Activated CD4-positive, alpha-beta T cell treated with anti-CD3 and anti-CD28 coated beads for 36 hours (primary cell): Measurements from ENCODE around the gene NGFR. TPM values are rescaled to one million over a fixed set of nuclear protein-coding genes. Genes with fewer than 3 reads are reported as not detected.

Experiments used
- ATAC-seq: fragments of 200-7000 bp; cut with Tn5 transposase; one replicate; pipeline ENCODE4 v1.10.0; 2021; ENCODE audit warnings: mild to moderate bottlenecking, moderate library complexity
- CTCF ChIA-PET: fragments of 350-600 bp; sonication (Branson Sonifier 250); formaldehyde crosslinking; loops from one replicate; lab custom pipeline; 2021; ENCODE audit warnings: antibody characterized with exemption; lab: Charles Lee
- POLR2A ChIA-PET: fragments of 350-600 bp; sonication (Branson Sonifier 250); formaldehyde crosslinking; loops from one replicate; lab custom pipeline; 2021; ENCODE audit warnings: antibody characterized with exemption, inconsistent platforms; lab: Charles Lee
- DNase-seq: peaks from one replicate; pipeline ENCODE4 v3.0.0-alpha.2; 2020
- H3K27ac Mint-ChIP-seq: one replicate; pipeline ENCODE4 v1.8.0; 2021; ENCODE audit warnings: mixed read lengths
- H3K27me3 Mint-ChIP-seq: one replicate; pipeline ENCODE4 v1.8.0; 2021; ENCODE audit warnings: mixed read lengths
- H3K36me3 Mint-ChIP-seq: one replicate; pipeline ENCODE4 v1.8.0; 2021; ENCODE audit warnings: low read depth, mixed read lengths
- H3K4me1 Mint-ChIP-seq: one replicate; pipeline ENCODE4 v1.8.0; 2021; ENCODE audit warnings: mixed read lengths
- H3K4me3 Mint-ChIP-seq: one replicate; pipeline ENCODE4 v1.8.0; 2021; ENCODE audit warnings: mild to moderate bottlenecking, moderate library complexity, mixed read lengths
- H3K9me3 Mint-ChIP-seq: one replicate; pipeline ENCODE4 v1.8.0; 2021; ENCODE audit warnings: low read depth, mixed read lengths
- intact Hi-C, 2 experiments: fragments of 100-400 bp; cut with DNase I in 1 of 2; cut with micrococcal nuclease in 1 of 2; formaldehyde crosslinking; loops; one replicate each; pipeline versions ENCODE4 v1.14.2 to v1.15.1; 2022 to 2024; cut with DNase I, micrococcal nuclease
- total RNA-seq, 2 experiments: library from RNA; stranded (reverse); gene quantifications; one replicate each; pipeline ENCODE4 v1.2.3, GENCODE V29; 2021

Gene NGFR
- total RNA-seq, 2 experiments from 2014 or later, result 0.21 to 0.46 TPM

DNA sequence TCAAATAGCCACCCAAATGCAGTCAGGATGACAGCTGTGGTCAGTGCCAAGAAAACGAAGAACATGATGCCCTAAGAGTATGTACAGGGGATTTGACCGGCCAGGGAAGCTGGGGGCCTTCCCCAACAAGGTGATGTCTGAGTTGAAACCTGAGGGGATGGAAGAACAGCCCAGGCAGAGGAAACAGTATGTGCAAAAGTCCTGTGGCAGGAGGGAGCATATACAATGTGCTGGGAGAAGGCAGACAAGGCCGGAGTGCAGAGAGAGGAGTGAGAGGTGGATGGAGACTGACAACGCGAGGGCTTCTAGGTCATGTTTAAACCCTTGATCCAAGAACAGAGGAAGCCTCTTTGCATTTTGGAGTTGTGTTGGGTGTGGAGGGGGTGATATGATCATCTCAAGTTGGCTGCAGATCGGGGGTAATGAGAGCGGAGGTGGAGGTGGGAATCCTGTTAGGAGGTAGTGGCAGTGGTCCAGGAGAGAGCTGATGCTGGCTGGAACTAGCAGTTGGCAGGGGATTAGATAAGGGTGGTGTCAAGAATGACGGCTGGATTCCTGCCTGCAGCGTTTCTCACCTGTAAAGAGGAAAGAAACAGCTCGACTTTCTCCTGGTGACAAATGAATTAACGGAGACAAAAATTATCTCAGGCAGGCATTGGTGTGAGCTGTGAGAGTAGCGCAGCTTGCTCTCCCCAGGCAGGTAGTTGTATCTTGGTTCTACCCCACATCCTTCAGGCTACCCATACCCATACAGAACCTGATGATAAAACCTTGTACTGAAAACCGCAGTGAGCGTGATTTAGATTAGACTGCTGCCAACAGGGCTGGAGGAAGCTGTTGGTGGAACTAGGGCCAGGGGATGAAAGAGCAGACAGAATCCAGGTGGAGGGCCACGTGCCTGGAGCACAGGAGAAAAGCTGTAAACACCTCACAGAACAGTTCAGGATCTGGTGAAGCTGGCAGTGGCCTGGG lies 37.2 kb upstream of the NGFR start:
- ATAC-seq (no peak), DNase-seq (no peak)
- Mint-ChIP-seq H3K9me3 (no peaks in the 10 kb centered on the region), H3K27ac (no peak overlapping the region), H3K4me1 (no peaks in the 10 kb centered on the region), H3K4me3 (no peak overlapping the region), H3K36me3 (no peaks in the 10 kb centered on the region), H3K27me3 (peaks cover 24% of the 10 kb centered on the region)
- intact Hi-C loops, result no loop called here
- ChIA-PET CTCF (no interaction called here), POLR2A (interaction anchor here (0.7 kb wide), 1 partner anchor 556 kb away, joined by 4 read pairs; no protein-coding TSS in a partner anchor)

DNA sequence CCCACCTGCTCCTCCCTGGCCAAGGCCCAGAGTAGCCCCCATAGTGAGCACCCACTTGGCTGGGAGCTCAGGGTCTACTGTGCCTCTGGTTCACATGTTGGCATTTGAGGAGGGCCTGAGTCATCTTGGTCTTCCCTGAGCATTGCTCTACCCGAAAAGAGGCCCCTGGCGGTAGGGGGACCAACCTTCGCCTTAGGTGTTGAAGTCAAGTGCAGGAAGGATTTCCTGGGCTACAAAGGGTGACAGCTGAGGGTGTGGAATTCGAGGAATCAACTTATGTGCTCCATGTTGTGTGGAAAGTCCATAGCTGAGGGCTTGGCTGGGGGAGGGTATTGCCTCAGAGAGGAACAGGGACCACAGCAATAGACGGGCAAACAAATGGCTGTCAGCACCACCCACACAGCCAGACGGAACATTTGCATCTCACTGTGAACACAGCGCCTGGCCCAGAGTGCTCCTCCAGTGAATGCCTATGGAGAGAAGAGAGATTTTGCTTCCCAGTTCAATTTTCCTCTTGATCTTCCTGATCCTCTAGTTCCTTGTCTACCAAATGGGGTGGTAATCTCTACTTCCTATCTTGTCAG lies 35.6 kb upstream of the NGFR start:
- intact Hi-C loops, result no loop called here
- no peak overlapping the region for H3K4me3 Mint-ChIP-seq
- peaks cover 36% of the 10 kb centered on the region for H3K27me3 Mint-ChIP-seq
- DNase-seq, result no peak
- no peaks in the 10 kb centered on the region for H3K4me1 Mint-ChIP-seq
- no peaks in the 10 kb centered on the region for H3K36me3 Mint-ChIP-seq
- CTCF ChIA-PET, result interaction anchor here (0.5 kb wide), 1 partner anchor 383 kb away, joined by 3 read pairs; no protein-coding TSS in a partner anchor
- H3K9me3 Mint-ChIP-seq, result peaks cover 4% of the 10 kb centered on the region
- ATAC-seq, result no peak
- POLR2A ChIA-PET, result no interaction called here
- H3K27ac Mint-ChIP-seq, result no peak overlapping the region

DNA sequence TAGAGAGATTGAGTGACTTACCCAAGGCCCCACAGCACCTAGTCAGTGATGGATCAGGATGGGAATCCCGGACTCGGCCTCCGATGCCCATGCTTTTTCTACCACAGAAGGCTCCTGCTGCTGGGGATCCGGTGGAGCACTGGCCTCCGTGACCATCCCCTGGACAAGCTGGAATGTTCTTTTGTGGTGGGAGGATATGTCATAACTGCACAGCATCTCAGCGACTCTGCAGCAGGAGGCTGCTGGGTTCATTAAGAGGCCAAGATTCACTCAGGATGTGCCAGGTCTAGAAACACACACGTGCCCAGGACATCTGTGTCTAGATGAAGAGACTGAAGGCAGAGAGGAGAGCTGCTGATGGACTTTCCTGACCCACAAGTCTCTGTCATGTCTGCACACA lies 34.7 kb upstream of the NGFR start:
- H3K9me3 Mint-ChIP-seq, result peaks cover 4% of the 10 kb centered on the region
- no peaks in the 10 kb centered on the region for H3K4me1 Mint-ChIP-seq
- POLR2A ChIA-PET, result no interaction called here
- intact Hi-C loops, result no loop called here
- H3K27me3 Mint-ChIP-seq, result peaks cover 36% of the 10 kb centered on the region
- no peak for DNase-seq
- H3K36me3 Mint-ChIP-seq, result no peaks in the 10 kb centered on the region
- CTCF ChIA-PET, result interaction anchor here (1.0 kb wide), 1 partner anchor 9 kb away, joined by 3 read pairs; no protein-coding TSS in a partner anchor
- no peak overlapping the region for H3K4me3 Mint-ChIP-seq
- no peak overlapping the region for H3K27ac Mint-ChIP-seq
- ATAC-seq, result no peak

DNA sequence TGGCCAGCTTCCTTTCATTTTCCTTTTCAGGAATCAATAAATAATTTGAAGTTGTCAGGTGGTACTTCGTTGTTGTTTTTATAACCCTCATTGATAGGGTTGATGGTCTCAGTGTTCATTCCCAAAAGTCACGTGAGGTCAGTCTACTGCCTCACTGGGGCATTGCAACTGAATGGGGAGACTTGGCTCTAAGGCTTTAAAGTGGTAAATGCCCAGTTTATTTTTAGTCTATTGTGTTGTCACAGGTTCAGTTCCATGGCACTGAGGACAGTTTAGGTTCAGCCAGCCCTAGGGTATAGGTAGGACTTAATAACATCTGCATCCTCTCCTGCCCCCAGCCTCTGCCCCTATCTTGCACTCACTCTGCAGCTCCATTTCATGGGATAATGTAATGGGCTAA lies 33.5 kb upstream of the NGFR start:
- H3K9me3 Mint-ChIP-seq, result peaks cover 4% of the 10 kb centered on the region
- no peaks in the 10 kb centered on the region for H3K4me1 Mint-ChIP-seq
- no peaks in the 10 kb centered on the region for H3K36me3 Mint-ChIP-seq
- ATAC-seq (no peak), DNase-seq (no peak)
- intact Hi-C loops, result no loop called here
- H3K4me3 Mint-ChIP-seq, result no peak overlapping the region
- H3K27ac Mint-ChIP-seq, result no peak overlapping the region
- CTCF ChIA-PET, result interaction anchor here (0.8 to 1.0 kb wide), 2 partner anchors 10 to 20 kb away, joined by 3 read pairs; no protein-coding TSS in a partner anchor
- POLR2A ChIA-PET, result no interaction called here
- H3K27me3 Mint-ChIP-seq, result peaks cover 31% of the 10 kb centered on the region

DNA sequence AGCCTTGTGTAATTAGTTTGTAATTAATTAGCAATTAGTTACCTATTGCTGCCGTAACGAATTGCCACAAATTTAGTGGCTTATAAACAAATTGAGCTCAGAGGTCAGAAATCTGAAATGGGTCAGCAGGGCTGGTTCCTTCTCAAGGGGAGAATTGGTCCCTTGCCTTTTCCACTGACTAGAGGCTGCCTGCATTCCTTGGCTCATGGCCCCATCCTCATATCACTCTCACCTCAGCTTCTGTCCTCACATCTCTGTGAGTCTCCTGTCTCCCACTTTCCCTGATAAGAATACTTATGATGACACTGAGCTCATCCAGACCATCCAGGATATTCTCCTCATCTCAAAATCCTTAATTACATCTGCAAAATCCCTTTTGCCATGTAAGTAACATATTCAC lies 31.0 kb upstream of the NGFR start:
- H3K27me3 Mint-ChIP-seq, result peaks cover 38% of the 10 kb centered on the region
- DNase-seq, result no peak
- intact Hi-C loops, result no loop called here
- ChIA-PET CTCF (interaction anchor here (0.6 to 1.1 kb wide), 3 partner anchors 28 to 1266 kb away, joined by 3 read pairs; no protein-coding TSS in a partner anchor), POLR2A (no interaction called here)
- H3K4me3 Mint-ChIP-seq, result no peak overlapping the region
- no peaks in the 10 kb centered on the region for H3K4me1 Mint-ChIP-seq
- H3K27ac Mint-ChIP-seq, result no peak overlapping the region
- H3K36me3 Mint-ChIP-seq, result no peaks in the 10 kb centered on the region
- no peak for ATAC-seq
- H3K9me3 Mint-ChIP-seq, result peaks cover 4% of the 10 kb centered on the region

DNA sequence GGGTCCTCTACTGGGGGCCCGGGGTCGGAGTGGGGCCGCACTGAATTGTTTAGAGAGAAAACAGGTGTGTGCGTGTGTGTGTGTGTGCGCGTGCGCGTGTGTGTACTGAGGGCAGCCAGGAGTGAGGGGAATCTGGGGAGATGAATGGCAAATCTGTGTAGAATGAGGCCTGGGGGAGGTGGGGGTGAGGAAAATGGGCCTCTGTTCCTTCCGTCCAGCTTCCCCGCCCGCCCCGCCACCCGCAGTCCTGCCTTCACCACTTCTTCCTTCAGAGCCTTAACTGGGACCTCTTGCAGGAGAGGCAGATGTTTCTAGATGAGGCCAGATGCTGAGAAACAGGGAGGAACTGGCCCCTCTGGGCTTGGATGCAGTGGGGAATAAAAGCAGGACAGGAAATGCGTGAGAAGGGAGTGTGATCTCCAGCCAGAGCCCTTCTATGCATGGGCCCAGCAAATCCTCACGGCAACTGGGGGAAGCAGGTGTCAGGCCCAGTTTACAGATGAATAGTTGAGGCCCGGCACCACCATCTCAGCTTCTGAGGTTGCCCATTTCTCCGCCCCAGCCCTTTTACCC lies 29.7 kb upstream of the NGFR start:
- H3K9me3 Mint-ChIP-seq, result peaks cover 4% of the 10 kb centered on the region
- peaks cover 39% of the 10 kb centered on the region for H3K27me3 Mint-ChIP-seq
- ChIA-PET CTCF (no interaction called here), POLR2A (no interaction called here)
- H3K27ac Mint-ChIP-seq, result no peak overlapping the region
- H3K4me1 Mint-ChIP-seq, result no peaks in the 10 kb centered on the region
- H3K4me3 Mint-ChIP-seq, result no peak overlapping the region
- intact Hi-C loops, result no loop called here
- no peak for ATAC-seq
- no peaks in the 10 kb centered on the region for H3K36me3 Mint-ChIP-seq
- DNase-seq, result no peak

DNA sequence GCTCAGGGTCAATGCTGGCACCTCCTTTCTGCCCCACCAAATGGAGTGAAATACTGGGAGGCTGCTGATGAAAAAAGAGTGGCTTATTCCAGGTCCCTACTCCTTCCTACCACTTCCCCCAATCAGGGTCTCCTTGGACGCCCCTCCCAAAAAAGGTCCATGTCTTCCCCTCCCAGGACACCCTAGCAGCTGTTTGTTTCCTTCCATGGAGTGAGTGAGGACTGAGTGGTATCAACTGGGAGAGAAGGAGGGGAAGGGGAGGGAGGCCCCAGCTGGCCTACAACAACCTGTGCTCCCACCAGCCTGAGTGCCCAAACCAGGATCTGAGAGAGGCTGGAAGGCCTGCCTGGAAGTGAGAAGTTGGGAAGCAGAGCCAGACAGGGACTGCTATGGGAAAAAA lies 28.7 kb upstream of the NGFR start:
- H3K27me3 Mint-ChIP-seq, result peaks cover 44% of the 10 kb centered on the region
- peaks cover 4% of the 10 kb centered on the region for H3K9me3 Mint-ChIP-seq

DNA sequence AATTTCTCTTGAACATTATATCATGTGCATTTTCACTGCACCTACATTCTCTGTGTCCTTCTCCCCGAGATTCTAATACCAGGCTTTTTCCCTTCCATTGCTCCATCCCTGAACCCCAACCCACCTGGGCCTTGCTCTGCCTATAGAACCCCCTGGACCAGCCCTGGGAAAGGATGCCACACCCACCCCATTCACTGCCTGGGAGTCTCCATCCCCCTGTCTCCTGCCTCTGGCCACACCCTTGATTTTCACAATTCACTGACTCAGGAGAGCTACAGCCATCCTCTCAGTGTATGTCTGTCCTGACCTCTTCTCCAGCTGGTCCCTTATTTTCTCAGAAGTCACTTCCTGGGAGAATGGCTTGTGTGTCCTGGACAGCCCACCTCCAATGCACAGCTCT lies 27.9 kb upstream of the NGFR start:
- Mint-ChIP-seq H3K36me3 (no peaks in the 10 kb centered on the region), H3K9me3 (peaks cover 4% of the 10 kb centered on the region), H3K27ac (no peak overlapping the region), H3K27me3 (peaks cover 51% of the 10 kb centered on the region), H3K4me3 (no peak overlapping the region), H3K4me1 (no peaks in the 10 kb centered on the region)
- CTCF ChIA-PET, result no interaction called here
- intact Hi-C loops, result no loop called here
- ATAC-seq, result no peak
- DNase-seq, result no peak
- POLR2A ChIA-PET, result no interaction called here

More for the DNA sequence above, 28.7 kb upstream of the NGFR start:
- DNase-seq, result no peak
- intact Hi-C loops, result no loop called here
- ChIA-PET POLR2A (interaction anchor here (0.6 kb wide), 1 partner anchor 35 kb away, joined by 3 read pairs; no protein-coding TSS in a partner anchor), CTCF (interaction anchor here (0.6 kb wide), 1 partner anchor 414 kb away, joined by 3 read pairs; no protein-coding TSS in a partner anchor)
- Mint-ChIP-seq H3K27ac (no peak overlapping the region), H3K4me1 (no peaks in the 10 kb centered on the region), H3K36me3 (no peaks in the 10 kb centered on the region), H3K4me3 (no peak overlapping the region)
- ATAC-seq, result no peak

DNA sequence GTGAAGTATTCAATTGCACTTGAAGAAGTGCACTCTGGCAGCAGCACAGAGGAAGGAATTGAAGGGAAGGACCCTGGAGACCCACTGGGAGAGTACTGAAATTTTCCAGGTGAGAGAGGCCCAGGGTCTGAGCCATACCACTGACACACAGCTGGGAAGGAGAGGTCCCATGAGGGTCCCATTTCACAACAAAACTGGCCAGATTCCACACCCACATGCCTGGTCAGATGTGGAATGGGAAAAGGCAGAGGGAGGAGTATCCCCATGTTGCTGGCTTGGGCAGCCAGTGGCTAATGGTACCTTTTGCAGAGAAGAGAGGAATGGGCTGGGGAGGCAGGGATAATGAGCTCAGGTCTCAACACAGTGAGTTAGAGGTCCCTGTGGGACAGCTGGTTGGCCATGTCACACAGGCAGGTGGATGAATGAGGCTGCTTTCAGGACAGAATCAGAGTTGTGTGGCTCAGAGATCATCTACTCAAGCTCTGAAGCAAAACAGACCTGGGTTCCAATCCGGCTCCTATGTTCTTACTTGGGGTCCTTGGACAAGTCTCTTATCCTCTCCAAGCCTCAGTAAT lies 26.2 kb upstream of the NGFR start:
- ChIA-PET CTCF (interaction anchor here (0.6 to 1.8 kb wide), 2 partner anchors 55 to 87 kb away, joined by 3 to 11 read pairs; no protein-coding TSS in a partner anchor), POLR2A (no interaction called here)
- Mint-ChIP-seq H3K36me3 (no peaks in the 10 kb centered on the region), H3K4me3 (no peak overlapping the region), H3K4me1 (no peaks in the 10 kb centered on the region), H3K27me3 (peaks cover 44% of the 10 kb centered on the region), H3K27ac (no peak overlapping the region), H3K9me3 (peaks cover 4% of the 10 kb centered on the region)
- intact Hi-C loops, result no loop called here
- DNase-seq (no peak), ATAC-seq (no peak)

DNA sequence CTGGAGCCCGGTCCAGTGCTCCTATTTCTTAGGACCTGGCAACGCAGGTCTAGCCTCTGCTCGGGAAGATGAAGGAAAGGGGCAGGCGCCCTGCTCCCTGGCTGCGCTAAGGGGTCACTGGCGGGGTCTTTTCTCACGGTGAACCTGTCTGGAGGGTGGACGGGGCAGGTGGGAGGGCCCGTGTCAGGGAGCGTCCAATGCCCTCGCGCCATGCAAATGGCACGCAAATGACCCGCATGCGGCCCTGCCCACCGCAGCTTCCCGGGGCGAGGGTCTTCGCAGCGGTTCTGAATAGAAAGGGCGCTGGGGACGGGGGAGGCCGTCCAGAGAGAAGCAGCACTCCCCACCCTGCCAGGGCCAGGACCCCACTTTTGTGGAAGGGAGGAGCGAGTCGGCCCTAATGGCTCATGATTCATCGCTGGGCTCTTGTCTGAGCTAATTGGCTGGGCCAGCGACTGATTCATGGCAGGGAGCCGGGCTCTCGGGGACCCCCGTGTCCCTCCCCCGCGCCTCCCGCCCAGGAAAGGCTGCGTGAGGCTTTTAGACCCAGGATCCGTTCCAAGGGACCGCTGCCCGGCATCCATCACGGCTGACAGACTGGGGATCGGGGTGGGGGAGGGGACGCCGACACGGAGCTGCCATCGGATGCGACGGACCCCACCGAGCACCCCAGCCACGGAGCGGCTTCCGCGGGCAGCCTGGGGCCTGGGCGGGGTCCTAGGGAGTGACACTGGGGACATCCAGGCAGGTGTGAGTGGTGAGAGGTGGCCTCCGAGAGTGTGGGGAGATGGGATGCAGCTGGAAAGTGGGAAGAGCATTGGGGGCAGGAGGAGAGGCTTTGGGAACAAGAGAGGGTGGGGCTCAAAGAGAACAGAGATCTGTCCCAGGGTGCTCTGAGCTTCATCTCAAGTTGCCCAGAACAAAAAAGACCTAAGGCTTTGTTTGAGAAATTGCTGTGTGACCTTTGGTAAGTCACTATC lies 25.0 kb upstream of the NGFR start:
- POLR2A ChIA-PET, result interaction anchor here (0.6 kb wide), 1 partner anchor 41 kb away, joined by 3 read pairs; no protein-coding TSS in a partner anchor
- DNase-seq (peak; percentile 13), ATAC-seq (no peak)
- Mint-ChIP-seq H3K4me3 (no peak overlapping the region), H3K27me3 (peaks cover 42% of the 10 kb centered on the region), H3K9me3 (peaks cover 3% of the 10 kb centered on the region), H3K36me3 (no peaks in the 10 kb centered on the region), H3K27ac (no peak overlapping the region), H3K4me1 (no peaks in the 10 kb centered on the region)
- intact Hi-C loops, result no loop called here
- CTCF ChIA-PET, result interaction anchor here (0.8 to 1.0 kb wide), 2 partner anchors 63 to 483 kb away, joined by 3 read pairs; no protein-coding TSS in a partner anchor
